8988T (cell line): ENCODE measurements around the gene RGS3.
A peak's percentile ranks its signal among the peaks of the same experiment; 100 is the strongest.

Source experiments
- DNase-seq: peaks from one replicate; pipeline ENCODE4 v3.0.0; 2011

The RGS3 gene

GRCh38 chr9:113558632-113559502 lies 95.3 kb downstream of the RGS3 start:
- DNase-seq, result no peak

DNA sequence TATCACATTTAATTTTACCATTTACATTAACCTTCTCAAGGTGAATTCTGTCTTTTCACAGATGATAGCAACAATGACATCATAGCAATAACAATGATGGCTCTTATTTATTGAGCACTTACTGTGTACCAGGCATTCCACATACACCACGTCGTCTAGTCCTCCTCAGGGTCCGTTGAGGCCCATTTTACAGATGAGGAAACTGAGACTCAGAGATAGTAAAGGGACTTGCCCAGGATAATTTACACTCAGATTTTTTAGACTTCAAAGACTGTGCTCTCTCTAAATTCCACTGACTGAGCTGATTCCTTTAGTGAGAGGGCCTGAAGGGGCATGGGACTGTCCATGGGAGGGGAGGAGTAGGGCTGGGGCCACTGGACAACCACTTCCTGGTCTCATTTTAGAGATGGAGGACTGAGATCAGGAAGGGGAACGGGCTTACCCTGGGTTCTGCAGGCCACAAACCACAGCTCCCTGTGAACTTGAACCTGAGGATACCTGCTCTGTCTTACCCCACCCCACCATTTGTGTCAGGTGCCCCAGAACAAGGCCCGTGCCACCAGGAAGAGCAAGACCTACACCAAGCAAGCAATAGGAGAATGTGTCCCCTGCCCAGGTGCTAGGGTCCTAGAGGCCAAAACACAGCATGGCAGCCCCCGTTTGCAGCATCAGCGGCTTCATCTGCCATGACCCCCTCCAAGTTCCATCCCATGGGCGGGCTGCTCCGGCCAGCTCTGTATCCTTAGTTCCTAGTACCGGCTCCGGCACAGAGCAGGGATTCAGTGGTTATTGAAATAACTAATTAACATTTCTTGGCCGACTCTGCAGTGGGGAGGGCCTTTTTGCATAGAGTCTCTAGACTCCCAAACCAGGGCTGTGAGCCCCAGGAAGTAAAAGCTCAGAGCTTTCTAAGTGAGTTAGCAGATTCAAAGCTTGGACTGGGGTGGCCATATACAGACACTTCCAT lies 96.6 kb downstream of the RGS3 start:
- DNase-seq, result no peak

DNA sequence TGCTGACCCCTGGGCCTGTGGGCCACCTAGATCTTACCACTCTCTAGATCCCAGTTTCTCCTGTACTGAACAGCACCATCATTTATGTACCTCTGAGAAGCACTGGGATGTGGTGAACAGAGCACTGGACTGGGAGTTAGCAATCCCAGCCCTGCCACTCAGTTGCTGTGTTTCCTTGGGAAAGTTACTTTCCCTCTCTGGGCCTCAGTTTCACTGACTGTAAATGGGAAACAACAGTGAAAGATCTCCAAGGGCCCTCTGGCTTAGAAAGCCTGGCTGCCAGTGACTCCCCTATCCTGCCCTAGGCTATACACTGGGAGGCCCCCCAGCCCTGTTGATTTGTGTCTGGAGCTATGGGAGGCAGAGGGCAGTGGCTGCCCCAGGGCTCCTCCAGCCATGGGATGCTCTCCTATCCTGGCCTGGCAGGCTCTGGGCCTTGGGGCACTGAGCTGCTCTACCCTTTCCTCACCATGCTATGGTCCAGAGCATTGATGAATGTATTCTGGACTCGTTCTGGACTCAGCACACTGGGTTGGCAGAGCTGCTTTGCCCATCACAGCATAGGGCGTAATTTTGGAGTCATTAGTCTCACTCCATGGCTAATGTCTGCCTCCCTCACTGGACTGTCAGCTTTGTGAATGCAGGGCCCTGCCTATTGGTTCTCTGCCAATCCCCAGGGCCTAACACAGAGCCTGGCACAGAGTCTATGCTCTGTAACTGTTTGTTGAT lies 99.3 kb downstream of the RGS3 start:
- no peak for DNase-seq

DNA sequence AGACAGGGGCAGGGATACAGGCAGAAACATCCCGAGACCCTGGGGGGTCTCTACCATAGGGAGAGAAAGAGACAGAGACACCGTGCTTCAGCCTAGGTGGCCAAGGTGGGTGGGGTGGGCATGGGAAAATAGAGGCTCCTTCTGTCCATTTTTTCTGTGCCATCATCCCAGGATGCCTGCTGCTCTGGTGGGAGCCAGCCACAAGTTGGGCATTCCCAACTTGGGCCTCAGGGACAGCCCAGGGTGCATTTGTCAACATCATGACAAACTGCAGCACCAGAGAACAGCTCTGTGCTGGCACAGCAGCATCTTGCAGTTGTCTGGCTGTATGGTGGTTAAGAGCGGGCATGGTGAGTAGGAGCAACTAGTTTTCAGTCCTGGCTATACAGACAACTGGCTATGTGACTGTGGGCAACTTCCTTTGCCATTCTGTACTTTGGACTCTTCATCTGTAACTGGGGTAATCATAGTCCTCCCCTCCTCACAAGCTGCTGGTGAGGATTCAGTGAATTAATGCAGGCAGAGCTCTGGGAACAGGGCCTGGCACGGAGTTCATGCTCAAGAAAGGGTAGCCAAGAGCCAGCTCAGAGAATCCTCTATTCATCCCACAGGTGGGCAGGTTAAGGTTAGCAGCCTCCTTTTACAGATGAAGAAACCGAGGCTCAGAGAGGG lies 100.4 kb downstream of the RGS3 start:
- DNase-seq, result no peak

DNA sequence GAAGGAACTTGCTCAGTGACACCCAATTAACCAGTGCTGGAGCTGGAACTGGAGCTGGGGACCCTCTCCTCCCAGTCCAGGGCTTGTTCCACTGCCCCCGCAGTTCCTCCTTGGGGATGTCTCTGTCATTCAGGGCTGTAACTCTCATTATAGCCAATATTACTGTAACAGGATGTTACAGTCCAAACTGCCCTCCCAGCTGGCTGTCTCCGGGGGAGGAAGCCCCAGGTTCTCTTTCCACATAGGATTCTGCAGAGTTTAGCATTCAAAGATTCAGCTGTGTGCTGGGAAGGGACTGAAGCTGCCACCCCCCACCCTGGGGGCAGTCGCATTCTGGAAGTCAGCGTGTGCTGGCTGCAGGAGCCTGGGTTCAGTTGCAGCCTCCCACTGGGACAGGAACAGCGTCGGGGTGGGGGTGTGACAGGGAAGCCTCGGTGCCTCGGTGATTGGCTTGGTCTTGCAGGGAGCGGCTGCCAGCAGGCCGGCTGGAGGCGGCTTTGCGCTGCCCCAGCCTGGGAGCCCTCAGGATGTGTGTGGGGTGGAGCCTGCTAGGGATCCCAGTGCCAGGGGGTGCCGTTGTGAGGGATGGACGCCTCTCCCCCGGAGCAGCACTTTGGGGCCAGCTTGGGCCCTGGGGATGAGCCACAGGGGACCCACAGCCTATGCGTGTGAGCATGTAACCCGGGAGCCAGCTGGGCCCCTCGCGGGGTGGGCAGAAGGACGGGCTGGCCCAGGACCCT lies 101.1 kb downstream of the RGS3 start:
- no peak for DNase-seq

GRCh38 chr9:113566016-113566711 lies 102.6 kb downstream of the RGS3 start:
- no peak for DNase-seq

- no peak for DNase-seq
Observed at GRCh38 chr9:113566712-113567071, 103.2 kb downstream of the RGS3 start.

- DNase-seq, result peak; percentile 59
Observed at GRCh38 chr9:113567361-113568080, 104.0 kb downstream of the RGS3 start.

DNA sequence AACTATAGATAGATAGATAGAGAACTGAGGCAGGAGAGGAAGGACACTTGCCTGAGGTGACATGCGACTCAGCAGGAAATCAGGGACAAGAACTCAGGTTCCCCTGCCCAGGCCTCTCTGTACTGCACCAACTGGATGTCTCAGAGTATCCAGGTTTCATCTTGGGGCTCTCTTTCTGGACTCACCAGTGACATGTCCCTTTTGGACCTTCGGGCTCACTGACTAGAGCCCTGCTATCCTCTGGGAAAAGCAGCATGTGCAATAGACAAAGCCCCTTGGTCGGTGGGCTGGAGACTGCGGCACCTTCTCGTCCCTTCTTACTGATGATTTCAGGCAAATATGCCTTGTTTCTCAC lies 104.5 kb downstream of the RGS3 start:
- no peak for DNase-seq

GRCh38 chr9:113568571-113569321 lies 105.2 kb downstream of the RGS3 start:
- no peak for DNase-seq

GRCh38 chr9:113569472-113570060 lies 106.0 kb downstream of the RGS3 start:
- no peak for DNase-seq

GRCh38 chr9:113570106-113570505 lies 106.6 kb downstream of the RGS3 start:
- no peak for DNase-seq

DNA sequence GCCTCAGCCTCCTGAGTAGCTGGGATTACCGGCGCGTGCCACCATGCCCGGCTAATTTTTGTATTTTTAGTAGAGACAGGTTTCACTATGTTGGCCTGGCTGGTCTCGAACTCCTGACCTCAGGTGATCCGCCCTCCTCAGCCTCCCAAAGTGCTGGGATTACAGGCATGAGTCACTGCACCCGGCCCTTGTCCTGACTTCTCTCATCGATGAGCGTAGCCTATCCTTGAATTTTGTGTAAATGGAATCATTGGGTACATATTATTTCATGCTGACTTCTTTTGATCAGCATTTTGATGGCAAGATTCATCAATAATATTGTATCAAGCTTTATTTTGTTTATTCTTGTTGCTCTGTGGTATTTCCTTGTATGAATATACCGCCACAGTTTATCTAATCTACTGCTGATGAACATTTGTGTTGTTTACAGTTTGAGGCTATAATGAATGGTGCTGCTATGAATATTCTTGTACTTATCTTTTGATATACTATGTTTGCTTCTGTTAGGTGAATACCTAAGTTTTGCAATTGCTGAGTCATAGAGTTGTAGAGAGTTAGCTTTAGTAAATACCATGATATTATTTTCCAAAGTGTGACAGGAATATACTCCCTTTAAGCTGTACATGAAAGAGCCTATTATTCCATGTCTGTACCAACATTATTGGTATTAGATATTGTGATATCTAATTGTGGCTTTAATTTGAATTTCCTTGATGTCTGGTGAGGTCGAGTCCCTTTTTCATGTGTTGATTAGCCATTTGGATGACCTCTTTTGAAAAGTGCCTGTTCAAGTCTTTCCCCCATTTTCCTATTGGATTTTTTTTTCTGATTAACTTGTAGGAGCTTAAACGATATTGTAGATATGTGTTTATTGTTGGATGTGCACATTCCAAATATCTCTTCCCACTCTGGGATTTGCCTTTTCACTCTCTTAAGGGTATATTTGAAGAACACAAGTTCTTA lies 107.5 kb downstream of the RGS3 start:
- DNase-seq, result no peak

- DNase-seq, result no peak
Observed at GRCh38 chr9:113572076-113572861, 108.7 kb downstream of the RGS3 start.

- no peak for DNase-seq
Observed at GRCh38 chr9:113573046-113573958, 109.8 kb downstream of the RGS3 start.

GRCh38 chr9:113573959-113574352 lies 110.4 kb downstream of the RGS3 start:
- no peak for DNase-seq
